Stimulated activated CD8-positive, alpha-beta memory T cell treated with anti-CD3 and anti-CD28 coated beads, Interleukin-15, amount 100 ng/mL, for 1 hour (primary cell): ENCODE data around the gene UBALD2.
A peak's percentile ranks its signal among the peaks of the same experiment; 100 is the strongest.
"Not testable (repeated sequence)": the region's sequence is repeated elsewhere in the genome, so short reads cannot be mapped to it uniquely, and the experiment has no call there.

Experiments
- DNase-seq: peaks from one replicate; pipeline ENCODE4 v3.0.0-alpha.2; 2020; ENCODE audit warnings: low read depth

The UBALD2 gene

DNA sequence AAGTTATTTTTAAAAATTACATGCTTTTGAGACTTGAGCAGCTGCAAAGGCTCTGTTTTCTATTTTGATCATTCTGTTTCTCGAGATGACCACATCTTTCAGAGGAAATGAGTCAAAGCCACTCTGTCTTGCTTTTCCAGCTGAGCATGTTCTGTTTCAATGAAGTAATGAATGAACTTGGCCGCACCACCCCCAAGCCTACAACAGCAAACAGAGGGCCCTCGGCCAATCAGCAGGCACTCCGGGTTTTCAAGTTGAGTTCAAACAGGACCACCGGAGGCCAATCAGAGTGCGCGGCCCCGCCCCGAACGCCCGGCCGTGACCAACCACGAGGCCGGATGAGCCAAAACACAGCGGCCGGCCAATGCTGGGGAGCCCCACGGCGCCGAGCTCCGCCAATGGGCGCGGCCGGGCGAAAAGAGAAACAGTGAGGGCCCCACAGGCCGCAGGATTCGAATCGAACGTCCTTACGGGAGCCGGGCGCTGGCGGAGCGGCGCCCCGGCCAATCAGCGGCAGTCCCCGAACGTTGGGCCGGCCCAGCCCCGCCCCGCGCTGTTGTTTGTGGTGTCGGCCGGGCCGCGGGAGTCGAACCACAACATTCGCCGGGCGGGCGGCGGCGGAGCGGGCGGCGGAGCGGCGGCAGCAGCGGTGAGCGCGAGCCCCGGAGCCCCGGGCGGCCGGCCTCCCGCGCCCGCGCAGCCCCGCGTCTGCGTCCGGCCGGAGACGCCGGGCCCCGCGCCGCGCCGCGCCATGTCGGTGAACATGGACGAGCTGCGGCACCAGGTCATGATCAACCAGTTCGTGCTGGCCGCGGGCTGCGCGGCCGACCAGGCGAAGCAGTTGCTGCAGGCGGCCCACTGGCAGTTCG lies at the start of gene UBALD2:
Gene UBALD2 (plus strand): TSS at position 594 of the 869 bp plus-strand sequence. CDS start 158 bp downstream, at position 752.
- DNase-seq = peak; percentile 96

DNA sequence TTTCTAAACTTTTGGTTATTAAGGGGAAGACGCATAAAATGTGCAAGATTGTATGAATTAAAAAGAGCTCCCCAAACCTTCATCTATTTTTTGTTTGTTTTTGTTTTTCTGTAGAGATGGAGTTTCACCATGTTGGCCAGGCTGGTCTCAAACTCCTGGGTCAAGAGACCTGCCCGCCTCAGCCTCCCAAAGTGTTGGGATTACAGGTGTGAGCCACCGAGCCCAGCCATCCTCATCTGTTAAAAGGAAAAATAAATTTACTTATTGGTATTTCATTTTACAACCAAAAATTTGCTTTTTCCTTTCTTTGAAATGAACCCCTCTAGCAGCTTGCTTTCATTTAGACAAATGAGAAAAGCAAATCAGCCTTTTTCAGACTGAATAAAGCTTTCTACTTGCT lies 48.1 kb upstream of the UBALD2 start:
- DNase-seq = no peak

DNA sequence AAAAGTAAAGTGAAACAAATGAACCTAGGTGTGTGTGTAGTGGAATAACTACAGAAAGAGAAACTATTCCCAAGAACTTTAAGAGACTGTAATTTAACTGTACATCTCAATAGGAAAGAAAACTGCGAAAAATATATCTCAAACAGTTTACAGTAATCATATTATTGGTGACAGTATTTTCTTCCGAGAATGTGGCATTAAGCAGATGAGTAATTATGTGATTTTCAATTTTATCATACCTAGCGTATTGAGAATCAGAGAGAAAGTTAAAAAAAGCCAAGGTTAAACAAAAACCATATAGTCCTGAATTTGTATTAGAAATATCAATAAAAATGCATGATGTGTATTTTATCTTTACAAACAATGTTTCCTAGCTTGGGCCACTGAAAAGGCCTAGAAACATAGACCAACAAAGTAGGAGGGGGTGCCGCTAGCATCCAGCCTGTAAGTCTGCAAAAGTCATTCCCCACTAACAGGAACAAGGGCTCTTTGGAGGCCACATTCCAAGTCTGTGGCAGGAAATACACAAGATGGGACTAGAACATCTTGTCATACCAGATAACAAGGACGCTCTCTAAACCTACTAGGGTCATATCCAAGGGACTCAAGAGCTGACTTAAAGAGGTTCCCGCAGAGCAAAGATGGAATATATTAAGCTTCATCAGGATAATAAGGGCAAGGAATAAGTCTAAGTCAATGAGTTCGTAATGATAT lies 45.3 kb upstream of the UBALD2 start:
- DNase-seq = no peak

DNA sequence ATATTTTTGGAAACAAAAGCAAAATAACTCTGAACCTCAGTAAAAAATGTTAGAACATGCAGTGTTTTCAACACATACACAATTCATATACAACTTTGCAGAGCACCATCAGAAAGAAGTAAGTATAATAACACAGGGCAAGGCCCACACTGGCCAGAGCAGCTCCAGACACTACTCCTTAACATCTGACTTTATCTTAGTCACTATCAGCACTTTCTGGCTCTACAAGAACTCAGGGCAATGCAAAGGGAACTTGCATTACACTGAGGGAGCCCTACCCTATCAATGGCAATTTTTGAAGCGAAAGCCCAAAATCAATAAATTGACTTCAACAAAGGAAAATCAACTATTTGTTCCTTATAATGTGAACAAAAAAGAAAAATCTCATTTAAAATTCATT lies 41.3 kb upstream of the UBALD2 start:
- no peak for DNase-seq

DNA sequence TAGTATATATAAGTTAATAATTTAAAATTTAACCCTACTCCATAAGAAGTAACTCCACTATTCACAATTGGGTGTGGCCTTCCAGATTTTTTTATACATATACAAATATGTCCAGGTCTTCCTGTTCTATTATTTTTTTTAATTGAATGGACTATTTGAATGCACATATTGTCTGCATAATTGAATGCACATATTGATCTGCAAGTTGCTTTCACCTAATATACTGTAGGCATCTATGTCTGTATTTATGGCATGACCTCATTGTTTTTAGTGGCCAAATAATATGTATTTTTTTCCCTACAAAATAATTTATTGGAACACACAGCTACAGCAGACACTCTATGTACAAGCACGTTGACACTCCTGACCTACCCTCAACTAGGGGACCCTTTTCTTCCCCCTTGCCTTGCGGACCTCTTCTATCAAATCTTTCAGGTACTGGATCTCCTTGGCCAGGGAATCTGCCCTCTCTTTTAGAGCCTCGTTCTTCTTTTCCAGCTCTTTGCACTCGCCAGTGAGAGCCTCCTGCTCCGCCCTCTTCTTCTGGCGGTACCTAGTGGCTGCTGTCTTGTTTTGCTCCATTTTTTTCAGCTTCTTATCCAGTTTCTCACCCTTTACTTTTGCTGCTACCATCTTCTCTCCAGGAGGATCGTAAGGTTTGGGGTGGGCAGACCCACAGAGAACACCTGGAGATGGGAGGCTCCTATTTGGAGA lies 39.6 kb upstream of the UBALD2 start:
- not testable (repeated sequence) for DNase-seq

DNA sequence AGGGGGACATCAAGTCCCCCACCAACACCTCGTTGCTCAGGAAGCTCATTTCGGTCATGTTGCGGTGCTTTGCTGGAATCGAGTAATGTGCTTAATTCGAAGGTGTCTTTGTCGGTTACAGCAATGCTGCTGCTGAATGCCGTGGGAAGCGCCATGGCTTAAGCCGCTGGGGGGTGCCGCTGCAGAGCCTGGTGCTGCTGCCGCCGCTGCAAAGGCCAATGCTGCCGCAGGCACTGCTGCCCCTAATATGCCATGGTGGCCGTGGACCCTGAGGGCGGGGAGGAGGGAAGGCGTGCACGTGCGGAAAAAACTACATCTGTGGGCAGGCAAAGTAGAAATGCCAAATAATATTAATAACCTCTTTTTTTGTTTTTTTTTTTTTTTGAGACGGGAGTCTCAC lies 38.4 kb upstream of the UBALD2 start:
- DNase-seq = not testable (repeated sequence)

DNA sequence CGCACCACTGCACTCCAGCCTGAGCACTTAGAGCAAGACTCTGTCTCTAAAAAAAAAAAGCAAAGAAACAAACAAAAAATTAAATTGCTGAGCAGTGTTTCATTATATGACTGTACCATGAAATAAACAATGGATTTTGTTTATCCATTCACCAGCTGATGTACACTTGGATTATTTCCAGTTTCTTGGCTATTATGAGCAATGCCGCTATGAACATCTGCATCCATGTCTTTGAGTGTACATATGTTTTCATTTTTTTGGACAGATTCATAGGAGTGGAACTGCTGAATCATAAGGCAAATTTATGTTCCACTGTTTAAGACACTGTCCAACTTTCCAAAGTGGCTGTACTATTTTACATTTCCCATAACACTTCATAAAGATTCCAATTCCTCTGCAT lies 32.8 kb upstream of the UBALD2 start:
- DNase-seq = no peak

DNA sequence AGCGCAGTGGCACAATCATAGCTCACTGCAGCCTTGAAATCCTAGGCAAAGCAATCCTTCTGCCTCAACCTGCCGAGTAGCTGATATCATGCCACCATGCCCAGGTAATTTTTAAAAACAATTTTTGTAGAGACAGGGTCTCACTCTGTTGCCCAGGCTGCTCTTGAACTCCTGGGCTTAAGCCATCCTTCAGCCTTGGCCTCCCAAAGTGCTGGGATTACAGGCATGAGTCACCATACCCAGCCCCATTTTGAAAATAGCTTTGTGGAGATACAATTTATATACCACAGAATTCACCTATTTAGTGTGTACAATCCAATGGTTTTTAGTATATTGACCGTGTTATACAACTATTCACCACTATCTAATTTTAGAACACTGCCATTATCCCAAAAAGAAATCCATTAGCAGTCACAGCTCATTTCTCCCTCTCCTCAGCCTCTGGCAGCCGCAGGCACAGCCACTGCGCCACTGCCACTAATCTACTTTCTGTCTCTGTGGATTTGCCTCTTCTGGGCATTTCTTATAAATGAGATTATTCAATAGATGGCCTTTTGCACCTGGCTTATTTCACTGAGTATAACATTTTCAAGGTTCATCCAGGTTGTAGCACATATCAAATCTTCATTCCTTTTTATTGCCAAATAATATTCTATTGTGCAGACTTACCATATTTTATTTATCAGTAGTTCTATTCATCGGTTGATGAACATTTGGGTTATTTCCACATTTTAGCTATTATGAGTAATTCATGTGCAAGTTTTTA lies 31.4 kb upstream of the UBALD2 start:
- DNase-seq = no peak

DNA sequence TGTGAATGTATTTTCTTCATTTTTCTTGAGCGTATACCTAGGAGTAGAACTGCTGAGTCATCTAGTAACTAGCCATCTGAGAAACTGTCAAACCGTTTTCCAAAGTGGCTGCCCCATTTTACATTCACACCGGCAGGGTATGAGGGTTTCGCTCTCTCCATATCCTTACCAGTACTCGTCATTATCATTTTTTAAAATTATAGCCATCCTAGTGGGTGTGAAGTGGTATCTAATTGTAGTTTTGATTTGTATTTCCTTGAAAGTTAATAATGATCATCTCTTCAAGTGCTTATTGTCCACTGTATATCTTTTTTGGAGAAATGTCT lies 30.8 kb upstream of the UBALD2 start:
- no peak for DNase-seq

DNA sequence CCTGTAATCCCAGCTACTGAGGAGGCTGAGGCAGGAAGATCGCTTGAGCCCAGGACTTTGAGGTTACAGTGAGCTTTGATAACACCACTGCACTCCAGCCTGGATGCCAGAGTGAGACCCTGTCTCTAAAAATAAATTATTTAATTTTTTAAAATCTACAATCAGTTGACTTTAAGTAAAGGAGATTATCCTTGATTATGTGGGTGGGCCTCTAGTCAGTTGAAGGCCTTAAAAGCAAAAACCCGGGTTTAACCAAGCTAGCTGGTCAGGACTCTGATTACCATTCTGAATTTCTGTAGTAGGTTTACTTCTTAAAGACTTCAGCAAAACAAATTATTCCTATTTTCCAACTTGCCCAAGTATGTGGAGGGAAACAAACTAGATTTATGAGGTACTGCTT lies 29.3 kb upstream of the UBALD2 start:
- DNase-seq = no peak

DNA sequence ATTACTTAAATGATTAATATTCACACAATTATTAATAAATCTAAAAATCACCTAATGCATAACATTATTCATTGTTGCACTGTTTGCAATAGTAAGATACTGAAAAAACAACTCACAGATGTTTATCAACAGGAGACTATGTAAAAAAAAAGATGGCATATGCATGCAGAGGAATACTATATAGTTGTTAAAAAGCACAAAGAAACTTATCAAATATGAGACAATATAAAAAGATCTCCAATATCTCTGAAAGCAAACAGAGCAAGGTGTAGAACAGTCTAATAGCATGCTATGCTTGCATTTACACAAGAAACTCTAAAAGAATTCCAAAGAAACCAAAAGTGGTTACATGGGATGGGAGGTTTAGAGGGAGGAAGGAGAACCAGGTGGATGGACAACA lies 28.5 kb upstream of the UBALD2 start:
- no peak for DNase-seq

DNA sequence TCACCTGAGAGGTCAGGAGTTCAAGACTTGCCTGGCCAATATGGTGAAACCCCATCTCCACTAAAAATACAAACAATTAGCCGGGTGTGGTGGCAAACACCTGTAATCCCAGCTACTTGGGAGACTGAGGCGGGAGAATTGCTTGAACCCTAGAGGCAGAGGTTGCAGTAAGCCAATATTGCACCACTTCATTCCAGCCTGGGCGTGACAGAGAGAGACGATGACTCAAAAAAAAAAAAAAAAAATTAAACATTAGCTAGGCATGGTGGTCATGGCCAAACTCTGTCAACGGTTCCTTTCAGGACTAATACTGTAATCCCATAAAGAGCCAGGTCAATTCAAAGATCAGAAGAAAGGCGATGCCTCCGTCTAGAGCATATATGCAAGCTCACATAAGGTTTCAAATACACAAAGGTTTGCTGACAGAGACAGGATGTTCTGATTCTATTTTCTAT lies 27.3 kb upstream of the UBALD2 start:
- DNase-seq = no peak

DNA sequence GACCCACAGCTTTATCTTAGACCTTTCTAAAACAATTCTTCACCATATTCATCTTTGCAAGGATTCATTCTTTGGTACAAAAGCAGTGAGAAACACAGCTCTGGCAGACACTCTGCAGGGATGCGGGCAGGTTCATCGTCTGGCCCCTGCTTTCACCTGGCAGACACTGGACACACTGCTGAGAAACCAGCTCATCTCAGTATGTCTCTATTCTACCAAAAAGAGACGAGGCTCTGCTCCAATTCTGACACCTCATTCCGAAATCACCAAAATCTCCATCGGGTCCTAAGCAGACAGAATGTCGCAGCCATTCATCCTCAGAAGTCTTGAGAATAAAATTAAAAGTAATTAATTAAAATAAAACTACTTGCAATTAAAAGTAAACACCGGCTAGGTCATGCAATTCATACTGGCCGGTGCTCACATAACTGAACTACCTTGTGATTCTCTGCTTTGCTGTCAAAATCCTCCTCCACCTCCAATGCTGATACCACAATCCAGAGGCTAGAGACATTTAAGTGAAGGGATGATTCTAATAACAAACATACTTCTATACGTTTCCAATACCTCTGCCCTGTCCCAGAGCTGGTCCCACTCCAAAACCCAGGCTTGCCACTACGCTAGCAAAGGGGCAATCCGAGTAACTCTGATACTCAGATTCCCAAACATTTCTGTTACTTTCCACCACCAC lies 26.2 kb upstream of the UBALD2 start:
- no peak for DNase-seq

DNA sequence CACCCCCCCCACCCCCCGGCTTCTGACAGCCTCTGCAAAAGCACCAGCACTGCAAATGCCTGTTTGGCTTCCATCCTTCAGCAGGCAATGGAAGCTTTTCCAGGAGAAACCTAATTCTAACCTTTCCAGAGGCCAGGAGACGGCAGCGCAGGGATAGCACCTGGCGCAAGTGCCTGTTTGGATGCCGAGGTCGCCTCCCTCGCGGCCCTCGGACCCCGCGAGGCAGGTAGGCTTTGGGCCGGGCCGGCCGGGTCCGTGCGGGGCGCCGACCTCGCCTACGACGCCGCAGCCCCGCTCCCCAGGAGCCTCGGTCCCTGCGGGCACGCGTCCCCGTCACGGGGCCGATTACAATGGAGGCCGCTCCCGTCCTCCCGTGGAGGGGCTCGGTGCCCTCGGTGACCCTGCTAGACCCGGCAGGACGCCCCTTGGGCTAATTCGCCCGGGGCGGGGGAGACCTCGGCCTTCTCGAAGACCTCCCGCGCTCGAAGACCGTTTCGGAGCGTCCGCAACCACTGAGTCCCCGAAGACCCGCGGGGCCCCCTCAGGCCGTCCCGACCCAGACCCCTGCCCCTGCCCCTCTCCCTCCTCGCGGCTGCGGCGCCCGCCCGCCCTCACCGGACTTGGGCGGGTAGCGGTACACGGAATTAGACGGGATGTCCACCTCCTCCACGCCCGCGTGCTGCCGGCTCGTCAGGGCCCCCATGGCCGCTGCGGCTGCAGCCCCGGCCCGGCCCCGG lies 25.4 kb upstream of the UBALD2 start:
- DNase-seq = no peak

DNA sequence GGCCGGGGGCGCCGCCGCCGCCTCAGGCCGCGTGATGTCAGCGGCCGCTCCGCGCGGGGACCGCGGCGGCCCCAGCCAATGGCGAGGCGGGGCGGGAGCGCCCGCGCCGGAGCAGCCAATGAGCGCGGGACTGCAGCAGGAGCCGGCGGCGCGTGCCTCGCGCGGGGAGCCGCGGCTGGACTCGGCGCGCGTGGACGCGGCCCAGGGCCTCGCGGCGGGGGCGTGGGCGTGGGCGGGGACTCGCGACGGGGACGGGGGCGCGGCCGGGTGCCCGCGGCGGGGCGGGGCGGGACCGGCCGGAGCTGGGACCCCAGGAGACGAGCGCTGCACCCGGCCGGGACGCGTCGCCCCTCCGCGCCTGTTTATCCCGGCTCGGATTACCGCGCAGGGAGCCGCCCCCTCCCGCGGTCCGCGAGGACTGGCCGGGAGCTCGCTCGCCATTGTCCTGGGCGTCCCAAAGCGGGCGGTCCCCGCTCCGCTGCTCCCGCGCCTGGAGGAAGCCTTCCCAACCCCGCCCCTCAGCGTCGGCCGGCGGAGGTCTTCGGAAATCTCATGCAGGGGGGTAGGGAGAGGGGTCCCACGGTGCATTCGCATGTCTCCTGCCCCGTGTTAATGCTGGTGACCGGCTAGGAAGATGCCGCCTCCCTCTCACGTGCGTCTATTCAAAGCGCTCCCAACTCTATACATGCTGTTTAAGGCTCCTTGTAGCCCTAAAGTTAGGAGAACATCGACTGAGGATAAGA lies 24.5 kb upstream of the UBALD2 start, which contains the start of gene RNF157:
Gene RNF157 (minus strand): TSS at position 33 of the 743 bp plus-strand sequence. CDS start 253 bp downstream, outside the sequence.
- DNase-seq = no peak

DNA sequence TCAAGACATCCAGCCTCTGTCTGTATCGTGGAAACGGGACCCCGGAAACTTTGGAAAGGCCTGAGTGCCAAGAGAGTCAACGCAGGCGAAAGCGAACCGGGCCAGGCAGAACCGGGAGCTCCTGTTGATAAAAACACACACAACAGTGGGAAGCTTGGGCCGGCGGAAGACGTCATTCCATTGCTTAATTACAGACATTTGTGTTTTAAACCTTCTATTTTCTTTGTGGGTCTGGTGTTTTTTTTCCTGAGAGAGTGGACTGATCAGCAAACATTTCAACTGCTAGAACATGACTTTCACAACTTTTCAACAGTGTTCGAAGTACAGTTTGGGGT lies 24.0 kb upstream of the UBALD2 start:
- no peak for DNase-seq

DNA sequence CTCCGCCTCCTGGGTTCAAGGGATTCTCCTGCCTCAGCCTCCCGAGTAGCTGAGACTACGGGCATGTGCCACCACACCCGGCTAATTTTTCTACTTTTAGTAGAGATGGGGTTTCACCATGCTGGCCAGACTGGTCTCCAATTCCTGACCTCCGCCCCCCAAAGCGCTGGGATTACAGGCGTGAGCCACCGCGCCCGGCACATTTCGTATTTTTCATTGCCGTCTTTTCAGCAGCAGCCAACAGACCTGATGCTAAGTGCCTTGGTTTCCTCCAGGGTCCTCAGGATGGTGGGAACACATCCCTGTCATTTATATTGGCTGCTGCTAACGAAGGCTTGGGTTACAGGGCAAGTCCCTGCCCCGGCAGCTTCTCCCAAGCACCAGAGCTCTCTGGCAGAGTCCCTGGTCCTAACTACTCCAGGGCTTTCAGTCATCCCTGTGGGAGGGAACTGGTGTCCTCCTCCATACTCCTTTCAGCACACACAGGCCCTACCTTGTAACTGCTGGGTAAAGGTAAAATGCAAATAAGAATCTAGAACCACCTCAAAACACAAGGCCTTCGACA lies 23.4 kb upstream of the UBALD2 start:
- DNase-seq = no peak

DNA sequence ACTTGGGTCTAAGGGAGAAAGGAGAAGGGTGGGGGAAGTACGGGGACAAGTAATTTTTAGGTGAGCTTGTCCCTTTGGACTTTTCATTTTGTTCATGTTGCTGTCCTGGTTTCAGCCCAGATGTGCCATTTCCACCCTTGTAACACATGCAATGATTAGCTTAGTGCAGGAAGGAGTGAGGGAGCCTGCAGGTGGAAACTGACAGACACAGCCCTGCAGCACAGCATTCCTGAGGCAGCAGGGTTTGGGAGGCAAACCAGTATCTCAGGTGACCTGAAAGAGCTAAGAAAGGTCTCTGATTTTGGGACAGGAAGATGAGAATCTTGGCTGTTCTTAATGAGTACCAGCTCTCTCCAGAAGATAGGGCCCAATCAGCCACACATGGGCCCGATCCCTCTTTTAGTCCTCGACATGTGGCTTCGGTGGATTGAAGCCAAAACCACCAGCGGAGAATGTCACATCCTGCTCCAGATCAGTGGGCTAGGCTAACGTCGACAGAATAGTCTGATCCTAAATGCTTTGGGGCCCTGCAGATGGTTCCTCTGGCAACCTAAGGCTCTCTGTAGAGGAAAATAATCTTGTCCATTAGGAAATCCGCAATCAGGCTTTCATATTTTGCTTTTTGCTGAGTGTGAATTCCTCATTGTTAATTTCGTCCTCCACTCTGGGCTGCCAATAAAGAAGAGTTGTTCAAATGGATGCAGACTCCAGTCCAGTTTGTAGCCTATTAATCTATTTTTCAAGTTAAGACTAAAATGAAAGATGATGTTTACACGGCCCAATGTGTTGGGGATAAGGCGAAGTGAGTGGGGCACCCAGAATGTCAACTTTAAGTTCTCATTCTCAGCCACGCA lies 21.1 kb upstream of the UBALD2 start:
- no peak for DNase-seq

DNA sequence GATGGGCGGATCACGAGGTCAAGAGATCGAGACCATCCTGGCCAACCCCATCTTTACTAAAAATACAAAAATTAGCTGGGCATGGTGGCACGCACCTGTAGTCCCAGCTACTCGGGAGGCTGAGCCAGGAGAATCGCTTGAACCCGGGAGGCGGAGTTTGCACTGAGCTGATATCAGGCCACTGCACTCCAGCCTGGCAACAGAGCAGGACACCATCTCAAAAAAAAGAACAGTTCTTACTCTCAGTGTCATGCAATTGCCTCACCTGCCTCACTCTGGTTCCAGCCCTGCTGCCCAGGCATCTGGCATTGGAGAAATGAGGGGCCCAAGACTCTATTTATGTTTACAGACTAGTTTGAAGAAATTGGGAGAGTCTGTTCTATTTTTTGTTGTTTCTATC lies 20.4 kb upstream of the UBALD2 start:
- DNase-seq = not testable (repeated sequence)
